ENCODE data around the gene RPL34. TPM values are rescaled to one million over a fixed set of nuclear protein-coding genes. Genes with fewer than 3 reads are reported as not detected.

The RPL34 gene
- total and polyA plus RNA-seq, 12 donors = 612 to 3,397 (median 687) TPM

- no peak overlapping the region for H3K27ac ChIP-seq
- H3K9me3 ChIP-seq = no peaks in the 10 kb centered on the region
- TF ChIP-seq CTCF (IDR thresholded peaks at IDR 0.05) = no peak
- WGBS, 2 donors = 88 to 96% methylated on average over 8 of the region's 8 CpGs
- no peak for ATAC-seq
- DNase-seq = no peak
- intact Hi-C loops (cut with DNase I) = no loop called here
- H3K4me1 ChIP-seq = no peaks in the 10 kb centered on the region
- H3K36me3 ChIP-seq = peaks cover 0 to 65% (median 35%) of the 10 kb centered on the region in 9 donors
- no peaks in the 10 kb centered on the region for H3K27me3 ChIP-seq
- no peak overlapping the region for H3K4me3 ChIP-seq
Observed at GRCh38 chr4:108635070-108635655, 14.8 kb downstream of the RPL34 start.

- TF ChIP-seq CTCF (IDR thresholded peaks at IDR 0.05) = no peak
- Histone ChIP-seq H3K4me1 (no peaks in the 10 kb centered on the region), H3K9me3 (no peaks in the 10 kb centered on the region), H3K36me3 (peaks cover 0 to 54% (median 24%) of the 10 kb centered on the region in 9 donors), H3K27ac (no peak overlapping the region), H3K27me3 (no peaks in the 10 kb centered on the region), H3K4me3 (no peak overlapping the region)
- WGBS, 2 donors = 77 to 79% methylated on average over 1 of the region's 1 CpG
- DNase-seq (no peak), ATAC-seq (no peak)
- intact Hi-C loops (cut with DNase I) = no loop called here
Observed at GRCh38 chr4:108636246-108636645, 15.9 kb downstream of the RPL34 start.

GRCh38 chr4:108637856-108638255 is 17.5 kb downstream of the RPL34 start:
- no peaks in the 10 kb centered on the region for H3K4me1 ChIP-seq
- DNase-seq (no peak), ATAC-seq (no peak)
- peaks cover 0 to 38% (median 17%) of the 10 kb centered on the region in 9 donors for H3K36me3 ChIP-seq
- H3K27ac ChIP-seq = no peak overlapping the region
- H3K9me3 ChIP-seq = no peaks in the 10 kb centered on the region
- WGBS, 2 donors = 50 to 57% methylated on average over 2 of the region's 2 CpGs
- H3K27me3 ChIP-seq = no peaks in the 10 kb centered on the region
- peak in 1 of 9 donors; percentile 15 for TF ChIP-seq CTCF (IDR thresholded peaks at IDR 0.05)
- no peak overlapping the region for H3K4me3 ChIP-seq
- intact Hi-C loops (cut with DNase I) = no loop called here

GRCh38 chr4:108644237-108644636 is 23.9 kb downstream of the RPL34 start:
- WGBS, 2 donors = 63 to 72% methylated on average over 1 of the region's 1 CpG
- intact Hi-C loops (cut with DNase I) = no loop called here
- Histone ChIP-seq H3K4me1 (no peaks in the 10 kb centered on the region), H3K27ac (no peak overlapping the region), H3K36me3 (no peaks in the 10 kb centered on the region), H3K9me3 (no peaks in the 10 kb centered on the region), H3K4me3 (no peak overlapping the region), H3K27me3 (no peaks in the 10 kb centered on the region)
- DNase-seq (no peak), ATAC-seq (no peak)
- no peak for TF ChIP-seq CTCF (IDR thresholded peaks at IDR 0.05)

Data from heart right ventricle (tissue), 16 donors.